ENCODE measurements around the gene FIGNL2.
"Not testable (repeated sequence)": the region's sequence is repeated elsewhere in the genome, so short reads cannot be mapped to it uniquely, and the experiment has no call there.

Gene FIGNL2

DNA sequence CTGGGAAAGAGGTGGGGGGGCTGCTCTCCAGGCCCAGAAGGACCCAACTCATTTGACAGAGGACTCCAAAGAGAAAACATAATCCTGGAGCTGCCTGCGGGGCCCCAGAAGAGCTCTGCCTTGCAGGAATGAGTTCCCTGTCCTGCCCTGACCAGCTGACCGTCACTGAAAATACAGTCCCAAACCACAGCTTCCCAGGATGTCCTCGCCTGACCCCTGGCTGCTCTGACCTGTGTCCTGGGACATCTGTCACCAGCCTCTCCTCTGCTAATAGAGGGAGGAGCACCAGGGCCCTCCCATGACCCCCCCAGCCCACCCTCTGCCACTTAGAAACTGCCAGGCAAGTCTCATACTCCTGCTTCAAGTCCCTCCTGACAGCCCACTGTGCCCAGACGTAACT lies 9.8 kb downstream of the FIGNL2 start:
- no peaks in the 10 kb centered on the region for H3K9me3 ChIP-seq (ENCODE audit: low read depth, low read length)
- DNase-seq (ENCODE audit: low read depth, low spot score): no peak
- H3K4me3 ChIP-seq: no peak overlapping the region
- no peak overlapping the region for H3K9ac ChIP-seq (ENCODE audit: insufficient read length)
- TF ChIP-seq POLR2AphosphoS5 (IDR thresholded peaks at IDR 0.05; ENCODE audit: borderline replicate concordance, low read depth, low read length) (no peak), FOXP2 (optimal IDR thresholded peaks at IDR 0.05; ENCODE audit: control extremely low read depth, extremely low read length, insufficient read depth) (no peak), EZH2 (IDR thresholded peaks at IDR 0.05) (no peak)
- no peaks in the 10 kb centered on the region for H3K36me3 ChIP-seq (ENCODE audit: insufficient read depth, low read length)
- no peak overlapping the region for H3K27ac ChIP-seq

DNA sequence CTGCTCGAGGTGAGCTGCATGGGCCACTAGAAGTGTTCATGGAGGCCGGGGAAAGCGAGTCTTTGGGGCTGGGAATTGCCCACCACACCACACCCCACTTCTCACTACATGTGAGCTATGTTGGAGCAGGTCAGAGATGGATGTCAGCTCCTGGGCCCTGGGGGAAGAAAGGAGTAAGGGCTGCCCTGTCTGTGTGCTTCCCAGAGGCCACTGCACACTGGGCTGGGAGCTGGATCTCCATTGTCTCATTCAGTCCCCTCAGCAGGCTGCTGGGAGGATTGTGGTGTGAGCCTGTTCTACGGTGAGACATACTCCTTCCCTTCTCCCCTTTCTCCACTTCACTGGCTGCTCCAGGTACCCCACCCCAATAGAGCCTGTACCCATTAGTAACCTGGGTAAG lies 10.5 kb downstream of the FIGNL2 start:
- Histone ChIP-seq H3K4me3 (no peak overlapping the region), H3K9ac (ENCODE audit: insufficient read length) (no peak overlapping the region), H3K27ac (no peak overlapping the region), H3K9me3 (ENCODE audit: low read depth, low read length) (no peaks in the 10 kb centered on the region), H3K36me3 (ENCODE audit: insufficient read depth, low read length) (no peaks in the 10 kb centered on the region)
- TF ChIP-seq POLR2AphosphoS5 (IDR thresholded peaks at IDR 0.05; ENCODE audit: borderline replicate concordance, low read depth, low read length) (no peak), FOXP2 (optimal IDR thresholded peaks at IDR 0.05; ENCODE audit: control extremely low read depth, extremely low read length, insufficient read depth) (no peak), EZH2 (IDR thresholded peaks at IDR 0.05) (no peak)
- DNase-seq (ENCODE audit: low read depth, low spot score): no peak

DNA sequence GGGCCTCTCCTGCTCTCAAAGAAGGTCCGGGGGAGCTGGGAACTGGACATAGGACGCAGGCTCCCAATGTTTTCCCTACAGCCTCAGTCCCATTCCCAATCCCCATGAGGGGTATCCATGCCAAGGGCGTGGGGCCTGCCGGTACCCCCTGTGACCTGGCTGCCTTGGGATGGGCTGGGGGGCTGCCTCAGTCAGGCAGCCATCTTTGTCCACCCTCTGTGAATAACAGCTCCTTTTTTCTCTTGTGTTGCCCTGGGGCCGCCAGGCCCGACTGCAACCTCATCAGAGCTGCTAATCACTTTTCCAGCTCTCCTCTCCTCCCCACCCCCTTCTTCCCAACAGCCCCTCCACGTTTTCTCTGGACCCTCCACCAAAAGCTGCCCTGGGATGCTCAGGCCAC lies 11.2 kb downstream of the FIGNL2 start:
- H3K4me3 ChIP-seq: no peak overlapping the region
- H3K27ac ChIP-seq: no peak overlapping the region
- DNase-seq (ENCODE audit: low read depth, low spot score): no peak

DNA sequence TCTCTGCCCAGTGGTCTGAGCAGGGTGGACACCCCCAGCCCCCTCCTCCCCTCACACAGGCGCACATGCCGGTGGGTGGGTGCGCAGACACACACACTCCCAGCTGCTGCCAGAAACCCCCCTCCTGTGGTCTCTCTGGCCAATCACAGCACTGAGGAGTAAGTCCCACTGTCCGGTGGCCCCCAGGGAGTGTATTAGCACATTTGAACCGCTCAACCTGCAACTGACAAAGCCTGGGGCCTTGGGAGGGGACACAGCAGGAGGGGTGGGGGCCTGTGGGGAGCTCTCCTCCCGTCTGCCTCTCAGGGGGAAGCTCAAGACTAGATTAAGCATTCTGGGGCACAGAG lies 11.7 kb downstream of the FIGNL2 start:
- no peak overlapping the region for H3K27ac ChIP-seq
- DNase-seq (ENCODE audit: low read depth, low spot score): no peak
- H3K36me3 ChIP-seq (ENCODE audit: insufficient read depth, low read length): no peaks in the 10 kb centered on the region
- TF ChIP-seq POLR2AphosphoS5 (IDR thresholded peaks at IDR 0.05; ENCODE audit: borderline replicate concordance, low read depth, low read length): no peak
- TF ChIP-seq EZH2 (IDR thresholded peaks at IDR 0.05): no peak
- no peak for TF ChIP-seq FOXP2 (optimal IDR thresholded peaks at IDR 0.05; ENCODE audit: control extremely low read depth, extremely low read length, insufficient read depth)
- H3K4me3 ChIP-seq: no peak overlapping the region
- H3K9me3 ChIP-seq (ENCODE audit: low read depth, low read length): no peaks in the 10 kb centered on the region
- no peak overlapping the region for H3K9ac ChIP-seq (ENCODE audit: insufficient read length)

More for the DNA sequence above, 11.2 kb downstream of the FIGNL2 start:
- Histone ChIP-seq H3K9me3 (ENCODE audit: low read depth, low read length) (no peaks in the 10 kb centered on the region), H3K36me3 (ENCODE audit: insufficient read depth, low read length) (no peaks in the 10 kb centered on the region), H3K9ac (ENCODE audit: insufficient read length) (no peak overlapping the region)
- TF ChIP-seq FOXP2 (optimal IDR thresholded peaks at IDR 0.05; ENCODE audit: control extremely low read depth, extremely low read length, insufficient read depth) (no peak), EZH2 (IDR thresholded peaks at IDR 0.05) (no peak), POLR2AphosphoS5 (IDR thresholded peaks at IDR 0.05; ENCODE audit: borderline replicate concordance, low read depth, low read length) (no peak)

DNA sequence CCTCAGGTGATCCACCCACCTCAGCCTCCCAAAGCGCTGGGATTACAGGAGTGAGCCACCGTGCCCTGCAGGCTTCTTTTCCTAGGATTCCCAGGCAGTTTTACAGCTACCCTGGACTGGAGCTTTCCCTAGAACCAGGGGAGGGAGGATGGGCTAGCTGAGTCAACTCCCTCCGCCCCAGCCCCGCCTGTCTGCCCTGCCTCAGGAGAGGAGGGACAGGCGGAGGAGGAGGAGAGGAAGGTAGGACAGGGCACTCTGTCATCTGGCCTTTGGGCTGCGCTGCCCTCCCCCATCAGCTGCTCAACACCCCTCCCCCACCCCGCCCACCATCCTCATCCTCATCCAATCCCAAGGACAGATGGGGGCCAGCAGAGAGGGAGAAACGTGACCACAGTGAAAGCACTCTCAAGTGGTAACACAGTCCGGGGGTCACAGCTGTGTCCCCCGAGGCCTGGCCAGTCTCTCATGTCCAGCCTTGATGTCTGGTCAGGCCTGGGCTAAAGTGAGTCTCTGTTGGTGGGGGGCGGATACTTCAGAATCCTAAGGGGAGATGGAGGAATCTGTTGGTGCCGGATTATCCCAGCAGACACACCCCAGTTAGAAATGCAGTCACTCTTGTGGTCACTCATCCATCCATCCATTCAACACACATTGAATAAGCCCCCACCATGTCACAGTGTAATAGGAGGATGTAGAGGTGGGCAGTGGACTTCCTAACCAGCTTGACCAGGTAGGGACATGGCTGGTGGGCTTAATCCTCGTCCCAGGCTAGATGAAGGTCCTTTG lies 12.3 kb downstream of the FIGNL2 start:
- DNase-seq (ENCODE audit: low read depth, low spot score): no peak
- H3K27ac ChIP-seq: no peak overlapping the region
- H3K9me3 ChIP-seq (ENCODE audit: low read depth, low read length): no peaks in the 10 kb centered on the region
- no peak for TF ChIP-seq FOXP2 (optimal IDR thresholded peaks at IDR 0.05; ENCODE audit: control extremely low read depth, extremely low read length, insufficient read depth)
- TF ChIP-seq EZH2 (IDR thresholded peaks at IDR 0.05): no peak
- TF ChIP-seq POLR2AphosphoS5 (IDR thresholded peaks at IDR 0.05; ENCODE audit: borderline replicate concordance, low read depth, low read length): no peak
- no peaks in the 10 kb centered on the region for H3K36me3 ChIP-seq (ENCODE audit: insufficient read depth, low read length)
- H3K4me3 ChIP-seq: no peak overlapping the region
- no peak overlapping the region for H3K9ac ChIP-seq (ENCODE audit: insufficient read length)

DNA sequence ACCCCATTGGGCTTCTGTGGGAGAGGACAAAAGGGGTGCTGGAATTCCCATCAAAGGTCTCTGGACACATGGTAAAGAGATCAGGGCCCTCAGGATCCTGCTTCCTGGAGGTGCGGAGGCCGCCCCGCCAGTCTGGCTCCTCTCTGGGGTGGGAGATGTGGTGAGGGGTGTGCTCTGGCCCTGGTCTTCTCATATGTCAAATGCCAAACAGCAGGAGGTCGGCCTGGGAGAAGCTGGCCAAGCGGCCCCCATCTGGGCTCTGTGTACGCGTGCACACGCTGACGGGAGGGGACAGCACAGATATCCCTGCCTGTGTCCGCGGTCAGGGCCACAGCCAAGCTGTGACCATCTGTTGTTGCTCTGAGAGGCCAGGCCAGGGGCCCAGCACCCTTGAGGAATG lies 14.1 kb downstream of the FIGNL2 start:
- no peak overlapping the region for H3K9ac ChIP-seq (ENCODE audit: insufficient read length)
- H3K9me3 ChIP-seq (ENCODE audit: low read depth, low read length): no peaks in the 10 kb centered on the region
- no peak overlapping the region for H3K4me3 ChIP-seq
- no peak for DNase-seq (ENCODE audit: low read depth, low spot score)
- TF ChIP-seq POLR2AphosphoS5 (IDR thresholded peaks at IDR 0.05; ENCODE audit: borderline replicate concordance, low read depth, low read length) (no peak), FOXP2 (optimal IDR thresholded peaks at IDR 0.05; ENCODE audit: control extremely low read depth, extremely low read length, insufficient read depth) (no peak), EZH2 (IDR thresholded peaks at IDR 0.05) (no peak)
- no peaks in the 10 kb centered on the region for H3K36me3 ChIP-seq (ENCODE audit: insufficient read depth, low read length)
- H3K27ac ChIP-seq: no peak overlapping the region

DNA sequence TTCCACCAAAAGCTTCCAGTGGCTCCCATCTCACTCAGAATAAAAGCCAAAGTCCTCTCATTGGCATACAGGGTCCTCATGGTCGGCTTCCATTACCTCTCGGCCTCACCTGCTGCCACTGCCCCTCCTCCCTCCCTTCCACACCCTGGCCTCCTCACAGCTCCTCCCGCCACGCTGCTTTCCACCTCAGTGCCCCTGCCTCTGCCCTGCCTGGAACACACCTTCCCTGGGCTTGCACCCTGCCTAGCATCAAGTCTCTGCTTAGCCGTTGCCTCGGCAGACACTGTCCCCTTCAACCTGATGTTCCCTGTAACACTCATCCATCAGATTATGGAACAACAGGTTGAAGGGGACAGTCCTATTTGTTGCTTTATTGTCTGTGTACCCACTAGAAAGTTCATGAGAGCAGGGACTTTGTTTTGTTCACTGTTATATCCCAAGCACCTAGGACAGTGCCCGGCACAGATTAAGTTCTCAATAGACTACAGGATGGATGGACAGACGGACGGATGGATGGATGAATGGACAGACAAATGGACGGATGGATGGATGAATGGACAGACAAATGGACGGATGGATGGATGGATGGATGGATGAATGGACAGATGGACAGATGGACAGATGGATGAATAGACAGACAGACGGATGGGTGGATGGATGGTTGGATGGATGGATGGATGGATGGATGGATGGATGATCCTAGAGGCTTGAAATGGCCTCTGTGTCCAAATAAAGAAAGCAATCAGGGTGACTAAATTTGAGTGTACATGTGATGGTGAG lies 14.9 kb downstream of the FIGNL2 start:
- DNase-seq (ENCODE audit: low read depth, low spot score): no peak
- Histone ChIP-seq H3K9ac (ENCODE audit: insufficient read length) (no peak overlapping the region), H3K27ac (no peak overlapping the region)

DNA sequence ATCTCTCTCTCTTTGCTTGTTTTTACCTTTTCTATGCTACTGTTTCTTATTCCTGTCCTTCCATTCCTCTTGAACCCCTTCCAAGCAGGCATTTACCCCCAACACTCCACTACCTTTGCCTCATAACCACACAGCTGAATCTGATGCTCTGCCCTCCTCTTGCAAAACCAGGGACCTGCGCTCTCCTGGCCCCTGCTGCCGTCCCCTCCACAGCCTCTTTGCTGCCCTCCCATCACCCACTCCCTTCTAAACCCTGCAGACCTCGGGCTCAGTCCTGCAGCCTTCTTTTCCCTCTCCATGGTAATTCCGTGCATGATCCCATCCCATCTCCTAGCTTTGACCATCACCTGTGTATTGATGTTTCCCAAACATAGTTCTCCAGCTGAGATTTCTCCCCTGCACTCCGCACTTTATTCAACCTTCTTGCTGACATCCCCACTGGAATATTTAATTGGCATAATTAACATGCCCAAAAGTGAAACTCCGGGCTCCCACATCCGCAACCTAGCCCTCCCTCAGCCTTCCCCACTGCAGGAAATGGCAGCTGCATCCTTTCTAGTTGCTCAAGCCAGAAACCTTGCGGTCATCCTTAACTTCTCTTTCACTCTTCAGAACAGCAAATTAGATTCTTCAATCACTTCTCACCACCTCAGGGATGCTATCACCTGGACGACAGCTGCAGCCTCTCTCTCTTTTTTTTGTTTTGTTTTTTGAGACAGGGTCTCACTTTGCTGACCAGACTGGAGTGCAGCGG lies 16.0 kb downstream of the FIGNL2 start:
- Histone ChIP-seq H3K27ac (no peak overlapping the region), H3K4me3 (no peak overlapping the region), H3K36me3 (ENCODE audit: insufficient read depth, low read length) (no peaks in the 10 kb centered on the region), H3K9ac (ENCODE audit: insufficient read length) (no peak overlapping the region), H3K9me3 (ENCODE audit: low read depth, low read length) (no peaks in the 10 kb centered on the region)
- no peak for TF ChIP-seq POLR2AphosphoS5 (IDR thresholded peaks at IDR 0.05; ENCODE audit: borderline replicate concordance, low read depth, low read length)
- no peak for TF ChIP-seq EZH2 (IDR thresholded peaks at IDR 0.05)
- no peak for TF ChIP-seq FOXP2 (optimal IDR thresholded peaks at IDR 0.05; ENCODE audit: control extremely low read depth, extremely low read length, insufficient read depth)
- no peak for DNase-seq (ENCODE audit: low read depth, low spot score)

More for the DNA sequence above, 14.9 kb downstream of the FIGNL2 start:
- Histone ChIP-seq H3K4me3 (no peak overlapping the region), H3K9me3 (ENCODE audit: low read depth, low read length) (no peaks in the 10 kb centered on the region), H3K36me3 (ENCODE audit: insufficient read depth, low read length) (no peaks in the 10 kb centered on the region)
- TF ChIP-seq POLR2AphosphoS5 (IDR thresholded peaks at IDR 0.05; ENCODE audit: borderline replicate concordance, low read depth, low read length) (no peak), FOXP2 (optimal IDR thresholded peaks at IDR 0.05; ENCODE audit: control extremely low read depth, extremely low read length, insufficient read depth) (no peak), EZH2 (IDR thresholded peaks at IDR 0.05) (no peak)

DNA sequence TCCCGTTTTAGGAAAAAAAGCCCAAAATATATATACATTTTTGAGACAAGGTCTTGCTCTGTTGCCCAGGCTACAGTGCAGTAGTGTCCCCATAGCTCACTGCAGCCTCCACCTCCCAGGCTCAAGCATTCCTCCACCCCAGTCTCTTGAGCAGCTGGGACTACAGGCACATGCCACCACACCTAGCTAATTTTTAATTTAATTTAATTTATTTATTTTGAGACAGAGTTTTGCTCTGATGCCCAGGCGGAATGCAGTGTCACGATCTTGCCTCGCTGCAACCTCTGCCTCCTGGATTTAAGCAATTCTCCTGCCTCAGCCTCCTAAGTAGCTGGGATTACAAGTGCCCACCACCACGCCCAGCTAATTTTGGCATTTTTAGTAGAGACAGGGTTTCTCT lies 16.7 kb downstream of the FIGNL2 start:
- H3K9ac ChIP-seq (ENCODE audit: insufficient read length); H3K27ac ChIP-seq; H3K4me3 ChIP-seq; H3K36me3 ChIP-seq (ENCODE audit: insufficient read depth, low read length); DNase-seq (ENCODE audit: low read depth, low spot score); H3K9me3 ChIP-seq (ENCODE audit: low read depth, low read length): not testable (repeated sequence)

Data from SK-N-MC (cell line).